ENCODE measurements around the gene UGCG. TPM values are rescaled to one million over a fixed set of nuclear protein-coding genes. Genes with fewer than 3 reads are reported as not detected.

UGCG gene
- total and polyA plus RNA-seq, 9 of the 15 experiments (the other 6 are each of a cell fraction or from before 2014, with no cell fraction given) = 20.0 to 40.3 (median 29.2) TPM

- ChIA-PET POLR2A (no interaction called here), CTCF (ENCODE audit: low intra/inter-chr PET ratio) (no interaction called here)
- FAIRE-seq = no peak
- in situ Hi-C loops (cut with MboI) (no loop called here), intact Hi-C loops (cut with micrococcal nuclease) (no loop called here)
- peaks cover 0 to 5% of the 10 kb centered on the region in 2 experiments; a peak in 2 of 5 replicates for H3K4me1 ChIP-seq (replicated peaks in 1 of 2; ENCODE audit: control insufficient read depth in 2 of 2, insufficient read depth in 2 of 2, low read length in 2 of 2)
- no peak overlapping the region for H3K9ac ChIP-seq (ENCODE audit: insufficient read depth in 1 of 2, low read depth in 2 of 2, low read length in 2 of 2)
- H3K4me2 ChIP-seq (ENCODE audit: insufficient read depth, low read length) = no peak overlapping the region
- H3K4me3 ChIP-seq = no peak overlapping the region
- no peak overlapping the region for H2AFZ ChIP-seq (ENCODE audit: low read depth, low read length)
- ATAC-seq = no peak
- no peaks in the 10 kb centered on the region for H3K9me3 ChIP-seq (replicated peaks; ENCODE audit: control insufficient read depth, insufficient read depth, low read depth, low read length)
- DNase-seq (ENCODE audit: extremely low read depth in 1 of 4, low spot score in 3 of 4) = no peak
- no peak overlapping the region for H3K27ac ChIP-seq (ENCODE audit: extremely low read depth, low read depth, low read length)
- H3K36me3 ChIP-seq (ENCODE audit: control insufficient read depth, insufficient read depth, low read length) = no peaks in the 10 kb centered on the region
- no TSS peak for BruUV-seq (replicated peaks)
- no peak for TF ChIP-seq CHD1 (IDR thresholded peaks at IDR 0.05; ENCODE audit: low read length)
- no peak for TF ChIP-seq U2AF1 (optimal IDR thresholded peaks at IDR 0.05; ENCODE audit: low read depth, low read length)
- TF ChIP-seq RFX1 (IDR thresholded peaks at IDR 0.05) = no peak
- TF ChIP-seq BDP1 (IDR thresholded peaks at IDR 0.05; ENCODE audit: insufficient read depth, insufficient read length) = no peak
- TF ChIP-seq SAP30 (IDR thresholded peaks at IDR 0.05; ENCODE audit: borderline replicate concordance, insufficient read depth, low read depth, low read length, poor library complexity, severe bottlenecking) = no peak
- TF ChIP-seq BRCA1 (IDR thresholded peaks at IDR 0.05) = no peak
- no peak for TF ChIP-seq BRCA1 (CRISPR knock-in tag; IDR thresholded peaks at IDR 0.05)
- no peak for TF ChIP-seq ESRRA (IDR thresholded peaks at IDR 0.05; ENCODE audit: borderline replicate concordance, low read depth)
- no peak for TF ChIP-seq FIP1L1 (IDR thresholded peaks at IDR 0.05; ENCODE audit: low read depth, low read length, poor library complexity, severe bottlenecking)
- no peak for TF ChIP-seq FOXA3 (CRISPR knock-in tag; conservative IDR thresholded peaks at IDR 0.05 in 1 of 2, IDR thresholded peaks at IDR 0.05 in 1 of 2)
- WGBS (ENCODE audit: insufficient coverage, low coverage, missing lambda C conversion rate) = 72% methylated on average over 2 of the region's 3 CpGs
- H4K20me1 ChIP-seq (replicated peaks; ENCODE audit: control insufficient read depth, insufficient read depth, low read length) = no peaks in the 10 kb centered on the region
- no peaks in the 10 kb centered on the region for H3K9me1 ChIP-seq (ENCODE audit: control insufficient read depth, insufficient read depth, low read length)
- H3K79me2 ChIP-seq (ENCODE audit: control insufficient read depth, insufficient read depth, low read length) = no peaks in the 10 kb centered on the region
- H3K27me3 ChIP-seq (ENCODE audit: control insufficient read depth in 2 of 2, insufficient read depth in 2 of 2, low read length in 2 of 2) = no peaks in the 10 kb centered on the region
These were observed 44.1 kb downstream of the UGCG start for GRCh38 chr9:111940697-111941096.
